NCI-H345 (cell line): Measurements from ENCODE around the gene ENAH.

ENCODE experiments used
- DNase-seq: peaks from one replicate; lab custom pipeline; 2025; lab: John Stamatoyannopoulos, UW

ENAH gene

DNA sequence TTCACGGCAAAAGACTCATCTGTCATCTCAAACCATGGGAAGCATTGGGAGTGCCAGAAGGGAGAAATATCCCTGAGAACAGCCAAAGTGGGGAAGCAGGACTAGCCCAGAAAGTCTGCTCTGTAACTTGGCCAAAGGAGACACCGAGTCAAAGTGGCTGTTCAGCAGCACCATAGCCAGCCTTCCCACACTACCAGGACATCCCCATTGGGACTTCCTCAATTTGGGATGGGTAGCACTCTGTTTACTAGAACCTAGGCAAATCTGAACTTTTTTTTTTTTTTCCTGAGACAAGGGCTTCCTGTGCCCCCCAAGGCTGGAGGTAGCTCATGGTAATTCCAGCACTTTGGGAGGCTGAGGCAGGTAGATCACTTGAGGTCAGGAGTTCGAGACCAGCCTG lies 93.0 kb downstream of the ENAH start:
- DNase-seq: no peak

DNA sequence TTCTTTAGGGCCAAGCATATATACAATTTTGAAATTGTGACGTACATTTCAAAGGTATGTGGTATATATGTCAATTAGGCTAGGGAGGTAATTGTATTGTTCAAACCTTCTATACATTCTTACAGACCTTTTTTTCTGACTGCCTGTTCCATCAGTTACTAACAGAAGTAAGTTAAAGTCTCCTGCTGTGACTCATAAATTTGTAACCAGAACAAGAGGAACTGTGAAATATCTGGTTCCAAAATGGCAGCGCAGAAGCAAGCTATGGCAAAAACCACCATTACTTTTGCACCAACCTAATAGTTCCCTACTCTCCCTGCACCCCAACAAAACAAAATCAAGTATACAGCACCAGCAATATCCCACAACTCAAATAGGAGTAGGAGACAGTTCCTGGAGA lies 93.6 kb downstream of the ENAH start:
- no peak for DNase-seq

DNA sequence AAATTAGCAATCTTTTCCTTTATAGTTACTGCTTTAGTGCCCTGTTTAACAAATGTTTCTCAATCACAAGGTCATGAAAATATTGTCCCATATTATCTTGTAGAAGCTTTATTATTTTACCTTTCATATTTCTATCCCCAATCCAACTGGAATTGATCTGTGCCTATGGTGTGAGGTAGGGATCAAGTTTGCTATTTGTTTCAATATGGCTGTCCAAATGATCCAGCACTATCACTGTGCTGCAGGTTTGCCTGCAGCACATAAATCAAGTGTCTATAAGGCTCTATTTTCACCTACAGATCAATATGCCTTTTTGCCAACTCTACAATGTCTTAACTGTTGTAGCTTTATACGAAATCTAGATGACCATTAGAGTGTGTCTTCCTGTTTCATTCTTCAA lies 96.2 kb downstream of the ENAH start:
- DNase-seq: no peak

- DNase-seq: no peak
Observed at GRCh38 chr1:225555821-225556220, 97.1 kb downstream of the ENAH start.

DNA sequence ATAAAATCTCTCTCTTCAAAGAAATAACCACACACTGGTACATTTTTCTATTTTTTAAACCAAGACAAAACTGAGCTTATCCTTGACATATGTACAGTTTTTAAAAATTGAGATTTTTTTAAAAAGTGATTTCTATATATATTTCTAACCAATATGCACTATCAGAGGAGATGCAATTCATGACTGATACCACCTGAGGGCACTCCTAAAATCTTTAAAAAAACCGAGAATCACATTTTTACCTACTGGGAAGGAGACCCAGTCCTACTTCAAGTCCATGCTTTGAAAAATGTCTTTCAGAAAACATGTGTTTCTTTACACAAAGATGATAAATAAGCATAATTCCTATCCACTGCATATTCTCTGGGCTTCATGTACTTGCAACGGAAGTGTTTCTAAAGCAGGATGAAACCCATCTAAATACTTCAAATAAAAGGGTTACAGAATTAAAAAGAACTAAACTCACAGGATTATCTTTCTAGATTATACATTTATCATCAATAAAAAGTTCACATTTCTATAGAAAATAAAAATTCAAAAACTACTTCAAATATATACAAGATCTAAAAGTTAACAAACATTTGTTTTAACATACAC lies 98.6 kb downstream of the ENAH start:
- no peak for DNase-seq

GRCh38 chr1:225549821-225550220 lies 103.1 kb downstream of the ENAH start:
- no peak for DNase-seq

- DNase-seq: no peak
Observed at GRCh38 chr1:225548140-225548857, 104.6 kb downstream of the ENAH start.

DNA sequence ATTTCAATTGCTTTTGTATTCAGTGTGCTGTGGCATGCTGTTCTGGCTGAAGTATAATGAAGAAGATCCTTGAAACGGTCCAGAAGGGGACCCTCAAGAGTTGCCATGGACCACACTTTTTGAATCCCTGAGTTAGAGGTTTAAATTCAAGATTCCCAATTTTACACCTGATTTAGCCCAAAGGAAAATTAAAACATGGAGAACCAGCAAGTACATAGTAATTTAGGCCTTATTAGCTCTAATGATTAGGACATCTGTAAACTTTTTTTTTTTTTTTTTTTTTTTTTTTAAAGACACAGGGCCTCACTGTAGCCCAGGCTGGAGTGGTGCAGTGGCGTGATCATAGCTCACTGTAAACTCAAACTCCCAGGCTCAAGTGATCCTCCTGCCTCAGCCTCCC lies 107.3 kb downstream of the ENAH start:
- no peak for DNase-seq

DNA sequence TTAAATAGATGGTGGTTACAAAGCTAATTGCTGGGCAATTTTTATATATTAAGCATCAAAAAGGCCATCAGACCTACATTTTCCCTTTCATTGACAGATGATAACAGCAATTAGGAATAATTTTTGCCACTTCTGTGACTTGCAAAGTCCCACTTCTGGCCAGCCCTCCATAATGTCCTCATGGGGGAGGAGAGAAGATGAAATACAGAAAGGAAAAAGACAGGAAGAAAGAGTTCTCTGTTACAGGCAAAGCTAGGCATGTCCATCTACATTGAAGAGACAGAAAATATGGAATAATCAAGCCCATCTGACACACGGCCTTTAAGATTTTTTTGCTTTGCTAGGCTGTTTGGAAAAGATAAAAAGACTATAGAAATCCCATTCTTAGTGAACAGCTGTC lies 108.0 kb downstream of the ENAH start:
- DNase-seq: no peak

DNA sequence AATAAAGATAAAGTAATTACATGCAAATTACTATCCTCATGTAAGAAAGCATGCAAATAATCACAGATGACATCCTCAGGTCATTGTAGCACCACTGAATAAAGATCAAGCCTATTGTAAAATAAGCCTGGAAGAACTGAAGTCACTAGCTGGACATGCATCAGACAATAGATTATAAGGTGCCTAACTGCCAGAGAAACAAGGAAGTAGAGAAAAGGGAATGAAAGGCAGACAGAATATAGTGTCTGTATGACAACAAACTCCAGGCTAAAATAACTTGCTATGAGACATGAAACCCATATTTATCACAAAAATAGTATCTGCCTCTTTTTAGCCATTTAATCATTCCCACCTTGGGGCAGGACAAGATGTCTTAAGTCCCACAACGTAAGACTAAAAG lies 108.7 kb downstream of the ENAH start:
- DNase-seq: no peak

DNA sequence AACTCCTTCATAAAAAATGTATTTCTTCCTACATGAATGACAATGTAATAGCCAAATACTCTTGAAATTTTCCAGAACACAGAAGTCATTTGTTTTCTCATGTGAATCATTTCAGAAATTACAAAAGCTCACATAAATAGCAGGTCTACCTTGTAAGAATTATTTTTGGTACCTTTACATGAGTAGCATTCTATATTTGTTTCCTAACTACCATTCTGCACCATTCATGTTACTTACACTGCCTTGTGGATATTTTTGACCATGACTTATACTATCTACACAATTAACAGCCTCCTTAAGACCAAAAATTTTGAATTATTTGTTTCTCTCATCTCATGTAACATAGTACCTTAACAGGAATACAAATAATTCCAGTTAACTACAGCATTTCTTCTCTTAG lies 109.6 kb downstream of the ENAH start:
- no peak for DNase-seq

DNA sequence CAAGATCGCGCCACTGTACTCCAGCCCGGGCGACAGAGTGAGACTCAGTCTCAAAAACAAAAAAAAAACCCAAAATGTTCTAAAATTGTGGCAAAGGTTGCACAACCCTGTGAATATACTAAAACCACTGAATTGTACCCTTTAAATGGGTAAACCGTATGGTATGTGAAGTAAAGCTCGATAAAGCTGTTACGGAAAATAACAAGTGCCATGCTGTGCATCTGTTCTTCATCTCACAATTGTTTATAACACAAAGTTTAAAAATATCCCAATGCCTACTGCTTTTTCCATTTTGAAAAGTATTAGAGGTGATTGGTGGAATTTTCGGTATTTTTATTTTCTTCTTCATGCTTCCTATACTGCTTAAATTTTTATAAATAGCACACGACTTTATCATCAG lies 111.5 kb downstream of the ENAH start:
- no peak for DNase-seq

DNA sequence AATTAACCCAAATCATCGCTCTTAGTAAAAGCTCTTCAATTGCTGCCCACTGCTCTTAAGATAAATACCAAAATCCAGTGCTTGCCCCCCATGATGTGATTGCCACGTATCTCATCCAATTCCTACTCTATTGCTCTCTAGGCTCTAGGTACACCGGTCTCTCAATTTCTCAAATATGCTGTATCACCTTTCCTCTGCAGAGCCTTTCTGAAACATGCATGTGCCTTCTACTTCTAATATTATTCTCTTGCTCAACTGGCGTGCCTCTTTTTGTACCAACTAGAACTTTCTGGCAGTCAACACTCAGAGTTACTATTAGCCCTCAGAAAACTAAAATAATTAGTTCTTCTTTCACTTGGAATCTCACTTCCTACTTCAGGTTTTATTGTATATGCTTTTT lies 113.3 kb downstream of the ENAH start:
- DNase-seq: no peak

- DNase-seq: no peak
Observed at GRCh38 chr1:225539069-225539468, 113.9 kb downstream of the ENAH start.

GRCh38 chr1:225537554-225538251 lies 115.2 kb downstream of the ENAH start:
- DNase-seq: no peak

DNA sequence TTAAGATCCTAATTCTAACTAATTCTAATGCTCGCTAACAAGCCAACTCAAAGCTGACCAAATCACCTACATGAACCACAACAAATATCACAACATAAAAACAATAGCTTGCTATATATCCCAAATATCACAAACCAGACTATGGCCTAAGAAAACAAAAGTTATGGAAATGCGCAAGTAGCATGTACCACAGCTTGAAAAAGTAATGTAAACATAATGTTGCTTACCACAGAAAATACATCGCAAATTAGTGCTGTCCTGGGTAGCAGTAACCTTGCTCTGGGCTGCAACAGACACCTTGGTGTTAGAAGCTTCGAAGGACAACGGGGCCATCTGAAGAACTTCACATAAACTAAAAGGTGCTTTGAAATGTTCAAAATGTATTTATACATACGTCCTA lies 117.6 kb downstream of the ENAH start:
- DNase-seq: no peak

- DNase-seq: no peak
Observed at GRCh38 chr1:225534772-225535171, 118.2 kb downstream of the ENAH start.

GRCh38 chr1:225534135-225534534 lies 118.8 kb downstream of the ENAH start:
- no peak for DNase-seq

DNA sequence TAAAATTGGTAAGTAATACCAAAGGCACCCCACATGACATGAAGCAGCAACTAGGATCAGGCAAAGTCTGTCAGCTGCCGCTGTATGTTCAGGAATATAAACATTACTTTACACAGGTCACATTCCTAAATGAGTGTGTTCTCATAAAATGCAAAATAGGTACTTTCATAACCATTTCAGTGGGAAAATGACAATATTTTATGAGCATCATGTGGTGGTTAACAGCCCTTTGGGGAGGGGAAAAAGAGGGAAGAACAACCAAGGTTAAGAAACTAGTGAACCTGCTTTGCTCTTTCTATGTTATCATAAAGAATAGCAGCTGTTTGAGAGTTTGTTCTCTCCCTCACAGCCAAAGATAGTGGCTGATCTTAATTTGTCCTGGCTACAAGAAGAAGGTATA lies 119.7 kb downstream of the ENAH start:
- DNase-seq: no peak

DNA sequence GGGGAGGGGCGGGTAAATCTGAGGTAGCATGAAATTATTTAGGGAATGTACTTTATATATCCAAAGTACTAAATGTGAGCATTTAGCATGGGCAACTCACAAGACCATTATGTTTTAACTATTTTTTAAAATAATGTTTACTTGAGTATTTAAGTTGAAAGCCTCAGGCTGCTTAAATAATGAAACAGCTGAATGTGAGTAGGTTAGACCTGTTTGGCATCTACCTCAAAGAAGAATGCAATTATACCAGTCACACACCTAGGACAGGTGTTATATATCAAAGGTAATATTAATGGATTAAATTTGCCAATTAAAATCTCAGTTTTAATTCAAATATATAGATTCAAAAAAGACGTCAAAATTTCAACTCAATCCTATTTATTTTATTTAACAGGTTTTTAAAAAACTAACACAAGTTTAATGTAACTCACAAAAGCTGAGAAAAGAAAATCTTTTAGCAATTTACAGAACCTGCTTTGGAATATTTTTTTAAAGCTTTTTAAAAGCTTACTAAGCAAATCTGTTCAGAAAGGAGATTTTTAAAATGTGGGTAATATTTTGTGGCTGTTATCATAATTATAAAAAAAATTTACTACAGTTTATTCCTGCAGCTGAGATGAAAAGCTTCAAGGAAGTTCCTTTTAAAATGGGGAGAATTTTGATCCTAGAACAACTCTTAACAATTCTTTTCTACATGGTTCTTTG lies 120.5 kb downstream of the ENAH start:
- DNase-seq: no peak

GRCh38 chr1:225529726-225530125 lies 123.2 kb downstream of the ENAH start:
- no peak for DNase-seq

DNA sequence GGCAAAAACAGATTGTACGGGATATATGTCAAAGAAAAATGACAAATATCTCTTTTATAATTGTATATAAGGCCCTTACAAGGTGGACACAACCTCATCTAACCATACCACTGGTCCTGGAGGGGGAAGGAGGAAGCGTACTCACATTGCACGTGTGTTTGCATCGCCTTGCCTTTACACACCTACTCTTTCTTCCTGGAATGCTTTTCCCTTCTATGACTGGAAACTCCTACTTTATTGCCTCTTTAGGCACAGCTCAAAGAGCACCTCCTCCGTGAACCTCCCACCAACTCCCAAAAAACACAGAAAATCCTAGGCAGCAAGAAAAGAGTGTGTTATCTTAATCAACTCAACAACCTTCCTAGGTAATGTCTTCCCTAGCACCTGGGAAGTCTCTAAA lies 125.3 kb downstream of the ENAH start:
- DNase-seq: no peak

GRCh38 chr1:225526878-225527277 lies 126.0 kb downstream of the ENAH start:
- DNase-seq: no peak
